Fibroblast of lung (primary cell): Measurements from ENCODE around the gene ADGRB3.

Experiments
- EZH2 ChIP-seq: IDR thresholded peaks from 2 replicates; pipeline ENCODE4 v1.5.1; 2012; ENCODE audit warnings: low read length, control low read depth, mild to moderate bottlenecking; ENCODE audit errors: missing control alignments
- TF ChIP-seq, protein P1 (sequence below), 2 donors: IDR thresholded peaks in 1 of 2; conservative IDR thresholded peaks in 1 of 2; 1 replicate in 1 of 2; 2 replicates in 1 of 2; pipeline ENCODE4 v1.5.1; 2011 to 2012; ENCODE audit warnings: low read length in 2 of 2, control low read depth in 1 of 2, inconsistent platforms in 1 of 2, low read depth in 1 of 2, mild to moderate bottlenecking in 1 of 2

GRCh38 chr6:69294862-69295261 lies 659.8 kb downstream of the ADGRB3 start:
- TF ChIP-seq, protein P1, sequence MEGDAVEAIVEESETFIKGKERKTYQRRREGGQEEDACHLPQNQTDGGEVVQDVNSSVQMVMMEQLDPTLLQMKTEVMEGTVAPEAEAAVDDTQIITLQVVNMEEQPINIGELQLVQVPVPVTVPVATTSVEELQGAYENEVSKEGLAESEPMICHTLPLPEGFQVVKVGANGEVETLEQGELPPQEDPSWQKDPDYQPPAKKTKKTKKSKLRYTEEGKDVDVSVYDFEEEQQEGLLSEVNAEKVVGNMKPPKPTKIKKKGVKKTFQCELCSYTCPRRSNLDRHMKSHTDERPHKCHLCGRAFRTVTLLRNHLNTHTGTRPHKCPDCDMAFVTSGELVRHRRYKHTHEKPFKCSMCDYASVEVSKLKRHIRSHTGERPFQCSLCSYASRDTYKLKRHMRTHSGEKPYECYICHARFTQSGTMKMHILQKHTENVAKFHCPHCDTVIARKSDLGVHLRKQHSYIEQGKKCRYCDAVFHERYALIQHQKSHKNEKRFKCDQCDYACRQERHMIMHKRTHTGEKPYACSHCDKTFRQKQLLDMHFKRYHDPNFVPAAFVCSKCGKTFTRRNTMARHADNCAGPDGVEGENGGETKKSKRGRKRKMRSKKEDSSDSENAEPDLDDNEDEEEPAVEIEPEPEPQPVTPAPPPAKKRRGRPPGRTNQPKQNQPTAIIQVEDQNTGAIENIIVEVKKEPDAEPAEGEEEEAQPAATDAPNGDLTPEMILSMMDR (conservative IDR thresholded peaks at IDR 0.05 in 1 of 2, IDR thresholded peaks at IDR 0.05 in 1 of 2; ENCODE audit: low read depth in 1 of 2, low read length in 2 of 2) = no peak
- no peak for TF ChIP-seq EZH2
